ACC112 (cell line): ENCODE results near the gene RGS14.

Experiments used
- H2AFZ ChIP-seq: fragments of 200-600 bp; sonication (generic); one replicate; pipeline ENCODE4 v1.6.0; 2017; ENCODE audit warnings: antibody characterized with exemption, low read length; ENCODE audit not compliant: unreplicated experiment
- H3K27ac ChIP-seq: fragments of 200-600 bp; sonication (generic); 2 replicates; pipeline ENCODE4 v1.5.1; 2014; ENCODE audit warnings: low read depth, mild to moderate bottlenecking, antibody characterized with exemption, low read length, moderate library complexity
- H3K27me3 ChIP-seq: fragments of 200-600 bp; sonication (generic); 2 replicates; pipeline ENCODE4 v1.6.1; 2014; ENCODE audit warnings: mild to moderate bottlenecking, antibody characterized with exemption, low read length, moderate library complexity, mixed read lengths; ENCODE audit not compliant: insufficient read depth
- H3K36me3 ChIP-seq: fragments of 200-600 bp; sonication (generic); 2 replicates; pipeline ENCODE4 v1.6.1; 2016; ENCODE audit warnings: mild to moderate bottlenecking, antibody characterized with exemption, low read length, moderate library complexity, mixed read lengths; ENCODE audit not compliant: insufficient read depth
- H3K4me1 ChIP-seq: fragments of 200-600 bp; sonication (generic); one replicate; pipeline ENCODE4 v1.6.1; 2016; ENCODE audit warnings: low read length, mixed read lengths; ENCODE audit not compliant: insufficient read depth, unreplicated experiment, control insufficient read depth
- H3K4me3 ChIP-seq: fragments of 200-600 bp; sonication (generic); 2 replicates; pipeline ENCODE4 v1.5.1; 2014; ENCODE audit warnings: mild to moderate bottlenecking, low read depth, low read length
- H3K79me2 ChIP-seq: fragments of 200-600 bp; sonication (generic); one replicate; pipeline ENCODE4 v1.6.0; 2016; ENCODE audit warnings: low read length; ENCODE audit not compliant: control insufficient read depth, unreplicated experiment, insufficient read depth

The RGS14 gene

GRCh38 chr5:177350776-177351391 is 6.8 kb upstream of the RGS14 start:
- Histone ChIP-seq H3K27me3 (no peaks in the 10 kb centered on the region), H3K27ac (peak overlapping the region; percentile 86), H3K4me3 (peak overlapping the region; percentile 98), H3K4me1 (peaks cover 15% of the 10 kb centered on the region), H3K79me2 (peaks cover 52% of the 10 kb centered on the region), H3K36me3 (peaks cover 4% of the 10 kb centered on the region; the same call in 1 of the 2 replicates), H2AFZ (peak overlapping the region; percentile 95)

- H3K4me3 ChIP-seq = peak within 1 kb of the TSS; percentile 98
- H3K4me1 ChIP-seq = peaks cover 15% of the 10 kb centered on the region
- H3K36me3 ChIP-seq = peaks cover 4% of the 10 kb centered on the region; the same call in 1 of the 2 replicates
Measured at GRCh38 chr5:177351392-177352329, 6.1 kb upstream of the RGS14 start, which contains the start of gene LMAN2. LMAN2 (minus strand) TSS chr5:177351668; CDS start chr5:177351647, 21 bp downstream.

GRCh38 chr5:177353093-177353492 is 4.6 kb upstream of the RGS14 start:
- Histone ChIP-seq H2AFZ (no peak overlapping the region), H3K27me3 (no peaks in the 10 kb centered on the region), H3K79me2 (peaks cover 30% of the 10 kb centered on the region), H3K27ac (no peak overlapping the region), H3K36me3 (no peaks in the 10 kb centered on the region), H3K4me3 (no peak overlapping the region), H3K4me1 (peaks cover 15% of the 10 kb centered on the region)

More at GRCh38 chr5:177351392-177352329, 6.1 kb upstream of the RGS14 start, which contains the start of gene LMAN2:
- Histone ChIP-seq H3K79me2 (peaks cover 44% of the 10 kb centered on the region), H3K27ac (peak within 1 kb of the TSS; percentile 86), H2AFZ (peak within 1 kb of the TSS; percentile 95), H3K27me3 (no peaks in the 10 kb centered on the region)

GRCh38 chr5:177354256-177354655 is 3.5 kb upstream of the RGS14 start:
- Histone ChIP-seq H3K36me3 (no peaks in the 10 kb centered on the region), H3K79me2 (peaks cover 22% of the 10 kb centered on the region), H2AFZ (no peak overlapping the region), H3K27ac (no peak overlapping the region), H3K4me1 (peaks cover 15% of the 10 kb centered on the region), H3K27me3 (no peaks in the 10 kb centered on the region), H3K4me3 (no peak overlapping the region)

- H3K27ac ChIP-seq = no peak overlapping the region
- H3K36me3 ChIP-seq = no peaks in the 10 kb centered on the region
- peaks cover 11% of the 10 kb centered on the region for H3K4me1 ChIP-seq
- no peak overlapping the region for H2AFZ ChIP-seq
- H3K4me3 ChIP-seq = no peak overlapping the region
- no peaks in the 10 kb centered on the region for H3K27me3 ChIP-seq
- peaks cover 17% of the 10 kb centered on the region for H3K79me2 ChIP-seq
Measured at GRCh38 chr5:177354711-177355110, 3.0 kb upstream of the RGS14 start.

GRCh38 chr5:177355162-177355867 is 2.4 kb upstream of the RGS14 start:
- Histone ChIP-seq H3K27ac (no peak overlapping the region), H3K79me2 (peaks cover 11% of the 10 kb centered on the region), H3K27me3 (no peaks in the 10 kb centered on the region), H3K4me1 (peaks cover 5% of the 10 kb centered on the region), H2AFZ (no peak overlapping the region), H3K36me3 (no peaks in the 10 kb centered on the region), H3K4me3 (no peak overlapping the region)

- peaks cover under 1% of the 10 kb centered on the region for H3K4me1 ChIP-seq
- H3K27ac ChIP-seq = no peak overlapping the region
- no peaks in the 10 kb centered on the region for H3K36me3 ChIP-seq
- no peak overlapping the region for H3K4me3 ChIP-seq
- H2AFZ ChIP-seq = no peak overlapping the region
- H3K27me3 ChIP-seq = no peaks in the 10 kb centered on the region
- H3K79me2 ChIP-seq = peaks cover 6% of the 10 kb centered on the region
Measured at GRCh38 chr5:177355868-177356168, 1.9 kb upstream of the RGS14 start.

- Histone ChIP-seq H3K79me2 (no peaks in the 10 kb centered on the region), H3K4me1 (no peaks in the 10 kb centered on the region), H3K4me3 (no peak overlapping the region), H3K36me3 (no peaks in the 10 kb centered on the region), H3K27me3 (no peaks in the 10 kb centered on the region), H3K27ac (no peak overlapping the region), H2AFZ (no peak overlapping the region)
Measured at GRCh38 chr5:177356746-177357145, 978 bp upstream of the RGS14 start.

GRCh38 chr5:177357146-177357458 is 622 bp upstream of the RGS14 start:
- Histone ChIP-seq H3K4me3 (no peak overlapping the region), H3K4me1 (no peaks in the 10 kb centered on the region)

GRCh38 chr5:177358370-177358819 is 671 bp downstream of the RGS14 start:
- H3K4me3 ChIP-seq = no peak overlapping the region
- no peak overlapping the region for H3K27ac ChIP-seq

More at GRCh38 chr5:177357146-177357458, 622 bp upstream of the RGS14 start:
- Histone ChIP-seq H3K27me3 (no peaks in the 10 kb centered on the region), H3K79me2 (no peaks in the 10 kb centered on the region), H2AFZ (no peak overlapping the region), H3K36me3 (no peaks in the 10 kb centered on the region), H3K27ac (no peak overlapping the region)

More at GRCh38 chr5:177358370-177358819, 671 bp downstream of the RGS14 start:
- Histone ChIP-seq H3K36me3 (no peaks in the 10 kb centered on the region), H3K4me1 (no peaks in the 10 kb centered on the region), H2AFZ (no peak overlapping the region), H3K27me3 (no peaks in the 10 kb centered on the region), H3K79me2 (no peaks in the 10 kb centered on the region)
